ENCODE data around the gene RAD50. TPM values are rescaled to one million over a fixed set of nuclear protein-coding genes. Genes with fewer than 3 reads are reported as not detected.

Gene RAD50
- total RNA-seq, 4 donors from 2014 or later, result 34.1 to 40.1 (median 37.5) TPM

- intact Hi-C loops (cut with DNase I), result no loop called here
- Histone ChIP-seq H3K36me3 (no peaks in the 10 kb centered on the region), H3K27me3 (no peaks in the 10 kb centered on the region), H3K9me3 (no peaks in the 10 kb centered on the region), H3K27ac (no peak overlapping the region), H3K4me1 (peaks cover 0 to 8% of the 10 kb centered on the region in 2 donors), H3K4me3 (replicated peaks in 1 of 3) (no peak overlapping the region)
- TF ChIP-seq CTCF (IDR thresholded peaks at IDR 0.05) (no peak), POLR2A (IDR thresholded peaks at IDR 0.05) (no peak)
- no peak for DNase-seq
- 94 to 95% methylated on average over 3 of the region's 3 CpGs for WGBS, 2 donors
Observed at GRCh38 chr5:132671000-132671399, 114.2 kb downstream of the RAD50 start.

- intact Hi-C loops (cut with DNase I), result no loop called here
- WGBS, 2 donors, result 86 to 87% methylated on average over 1 of the region's 1 CpG
- Histone ChIP-seq H3K9me3 (no peaks in the 10 kb centered on the region), H3K4me3 (replicated peaks in 1 of 3) (no peak overlapping the region), H3K27ac (no peak overlapping the region), H3K36me3 (no peaks in the 10 kb centered on the region), H3K4me1 (peaks cover 0 to 12% of the 10 kb centered on the region in 2 donors), H3K27me3 (no peaks in the 10 kb centered on the region)
- TF ChIP-seq CTCF (IDR thresholded peaks at IDR 0.05) (no peak), POLR2A (IDR thresholded peaks at IDR 0.05) (no peak)
- no peak for DNase-seq
Observed at GRCh38 chr5:132673488-132673887, 116.7 kb downstream of the RAD50 start.

- no peak for DNase-seq
- no peak within 1 kb of the TSS for H3K4me3 ChIP-seq (replicated peaks in 1 of 3)
- H3K27me3 ChIP-seq, result no peaks in the 10 kb centered on the region
- no peaks in the 10 kb centered on the region for H3K9me3 ChIP-seq
- H3K36me3 ChIP-seq, result no peaks in the 10 kb centered on the region
- TF ChIP-seq POLR2A (IDR thresholded peaks at IDR 0.05), result no peak
- no peak for TF ChIP-seq CTCF (IDR thresholded peaks at IDR 0.05)
- H3K4me1 ChIP-seq, result peaks cover 0 to 12% of the 10 kb centered on the region in 2 donors
- H3K27ac ChIP-seq, result peak within 1 kb of the TSS in 2 of 3 donors; percentile 27 to 56
- intact Hi-C loops (cut with DNase I), result no loop called here
- WGBS, 2 donors, result 79 to 80% methylated on average over 14 of the region's 14 CpGs
Observed at GRCh38 chr5:132673939-132674630, 117.3 kb downstream of the RAD50 start, which contains the start of gene IL4. TSS of gene IL4 (plus strand) at chr5:132673989. CDS start at chr5:132674051, 62 bp downstream.

- WGBS, 2 donors, result 56 to 58% methylated on average over 11 to 13 of the region's 13 CpGs
- intact Hi-C loops (cut with DNase I), result no loop called here
- Histone ChIP-seq H3K4me3 (replicated peaks in 1 of 3) (no peak overlapping the region), H3K36me3 (no peaks in the 10 kb centered on the region), H3K27me3 (no peaks in the 10 kb centered on the region), H3K4me1 (peaks cover 0 to 12% of the 10 kb centered on the region in 2 donors), H3K27ac (peak overlapping the region in 2 of 3 donors; percentile 27 to 56), H3K9me3 (no peaks in the 10 kb centered on the region)
- no peak for TF ChIP-seq POLR2A (IDR thresholded peaks at IDR 0.05)
- no peak for TF ChIP-seq CTCF (IDR thresholded peaks at IDR 0.05)
- DNase-seq, result peak; percentile 54 to 70
Observed at GRCh38 chr5:132674671-132675506, 118.1 kb downstream of the RAD50 start.
